Ascending aorta (tissue), 2 donors: ENCODE data around the gene ATP6V0E2. TPM values are rescaled to one million over a fixed set of nuclear protein-coding genes. Genes with fewer than 3 reads are reported as not detected.

Experiments
- DNase-seq, 2 donors: peaks; one replicate each; pipeline ENCODE4 v3.0.0-alpha.2; 2019; ENCODE audit warnings: low spot score in 2 of 2
- H3K27ac ChIP-seq, 2 donors: fragments of 200-600 bp; sonication (generic); one replicate each; pipeline ENCODE4 v1.5.1; 2016 to 2017; ENCODE audit warnings: mild to moderate bottlenecking in 1 of 2
- H3K27me3 ChIP-seq: fragments of 200-600 bp; sonication (generic); one replicate; pipeline ENCODE4 v1.5.1; 2017
- H3K36me3 ChIP-seq, 2 donors: fragments of 200-600 bp; sonication (generic); one replicate each; pipeline ENCODE4 v1.5.1; 2016
- H3K4me1 ChIP-seq, 2 donors: fragments of 200-600 bp; sonication (generic); one replicate each; pipeline ENCODE4 v1.5.1; 2016 to 2017; ENCODE audit warnings: mild to moderate bottlenecking in 1 of 2
- H3K4me3 ChIP-seq, 2 donors: fragments of 200-600 bp; sonication (generic); one replicate each; pipeline ENCODE4 v1.5.1; 2016 to 2017; ENCODE audit warnings: mild to moderate bottlenecking in 1 of 2
- H3K9me3 ChIP-seq, 2 donors: fragments of 200-600 bp; sonication (generic); one replicate each; pipeline ENCODE4 v1.5.1; 2016
- intact Hi-C: fragments of 100-400 bp; cut with DNase I; formaldehyde crosslinking; loops from one replicate; pipeline ENCODE4 v1.15.1; 2023
- total RNA-seq: library from RNA; depleted of rRNA; stranded (reverse); fragments of >200 nt; gene quantifications from one replicate; pipeline ENCODE4 v1.1.0, GENCODE V29; 2016
- TF ChIP-seq, protein P1 (sequence below), 3 experiments: fragments of 200-600 bp in 2 of 3; fragments of 450-650 bp in 1 of 3; sonication (generic) in 2 of 3; IDR thresholded peaks; one replicate each; pipeline ENCODE4 v1.5.1; 2016 to 2019; ENCODE audit warnings: antibody characterized with exemption in 3 of 3, mild to moderate bottlenecking in 1 of 3, moderate library complexity in 1 of 3

The ATP6V0E2 gene
- total RNA-seq, 1 donor from 2014 or later = 29.5 TPM

DNA sequence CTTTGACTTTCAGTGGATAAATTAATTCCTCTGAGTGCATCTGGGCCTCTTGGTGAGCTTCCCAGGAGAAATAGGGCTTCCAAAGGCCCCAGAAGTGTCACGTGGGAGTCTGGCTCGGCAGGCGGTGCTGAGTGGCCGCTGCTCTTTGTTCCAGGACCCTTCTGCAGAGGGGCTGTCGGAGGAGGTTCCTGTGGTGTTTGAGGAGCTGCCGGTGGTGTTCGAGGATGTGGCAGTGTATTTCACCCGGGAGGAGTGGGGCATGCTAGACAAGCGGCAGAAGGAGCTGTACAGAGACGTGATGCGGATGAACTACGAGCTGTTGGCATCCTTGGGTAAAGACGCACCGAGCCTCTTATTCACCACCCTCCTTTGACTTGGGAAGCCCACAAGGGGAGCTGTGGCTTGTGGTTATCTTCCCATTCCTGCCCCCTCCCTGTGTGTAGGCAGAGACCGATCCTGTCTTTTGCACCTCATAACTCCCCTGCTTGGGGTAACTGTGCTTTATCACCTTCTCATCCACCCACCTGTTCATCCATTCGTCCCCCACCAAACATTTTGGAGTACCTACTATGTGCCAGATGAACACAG is 23.7 kb upstream of the ATP6V0E2 start:
- H3K27ac ChIP-seq = no peak overlapping the region
- no peaks in the 10 kb centered on the region for H3K27me3 ChIP-seq
- intact Hi-C loops = no loop called here
- no peak overlapping the region for H3K4me3 ChIP-seq
- DNase-seq = no peak
- TF ChIP-seq, protein P1, sequence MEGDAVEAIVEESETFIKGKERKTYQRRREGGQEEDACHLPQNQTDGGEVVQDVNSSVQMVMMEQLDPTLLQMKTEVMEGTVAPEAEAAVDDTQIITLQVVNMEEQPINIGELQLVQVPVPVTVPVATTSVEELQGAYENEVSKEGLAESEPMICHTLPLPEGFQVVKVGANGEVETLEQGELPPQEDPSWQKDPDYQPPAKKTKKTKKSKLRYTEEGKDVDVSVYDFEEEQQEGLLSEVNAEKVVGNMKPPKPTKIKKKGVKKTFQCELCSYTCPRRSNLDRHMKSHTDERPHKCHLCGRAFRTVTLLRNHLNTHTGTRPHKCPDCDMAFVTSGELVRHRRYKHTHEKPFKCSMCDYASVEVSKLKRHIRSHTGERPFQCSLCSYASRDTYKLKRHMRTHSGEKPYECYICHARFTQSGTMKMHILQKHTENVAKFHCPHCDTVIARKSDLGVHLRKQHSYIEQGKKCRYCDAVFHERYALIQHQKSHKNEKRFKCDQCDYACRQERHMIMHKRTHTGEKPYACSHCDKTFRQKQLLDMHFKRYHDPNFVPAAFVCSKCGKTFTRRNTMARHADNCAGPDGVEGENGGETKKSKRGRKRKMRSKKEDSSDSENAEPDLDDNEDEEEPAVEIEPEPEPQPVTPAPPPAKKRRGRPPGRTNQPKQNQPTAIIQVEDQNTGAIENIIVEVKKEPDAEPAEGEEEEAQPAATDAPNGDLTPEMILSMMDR (IDR thresholded peaks at IDR 0.05) = no peak
- peaks cover 31 to 59% of the 10 kb centered on the region in 2 donors for H3K36me3 ChIP-seq
- no peaks in the 10 kb centered on the region for H3K4me1 ChIP-seq
- H3K9me3 ChIP-seq = no peaks in the 10 kb centered on the region

- H3K36me3 ChIP-seq = peaks cover 31 to 55% of the 10 kb centered on the region in 2 donors
These were observed 23.1 kb upstream of the ATP6V0E2 start for GRCh38 chr7:149850716-149851115.

GRCh38 chr7:149851449-149851848 is 22.3 kb upstream of the ATP6V0E2 start:
- no peak for DNase-seq
- Histone ChIP-seq H3K27ac (no peak overlapping the region), H3K36me3 (peaks cover 24 to 53% of the 10 kb centered on the region in 2 donors), H3K27me3 (no peaks in the 10 kb centered on the region), H3K4me1 (no peaks in the 10 kb centered on the region), H3K4me3 (no peak overlapping the region), H3K9me3 (no peaks in the 10 kb centered on the region)
- intact Hi-C loops = no loop called here
- TF ChIP-seq, protein P1 (IDR thresholded peaks at IDR 0.05) = no peak

More at GRCh38 chr7:149850716-149851115, 23.1 kb upstream of the ATP6V0E2 start:
- no peak for DNase-seq
- no peak overlapping the region for H3K4me3 ChIP-seq
- intact Hi-C loops = no loop called here
- TF ChIP-seq, protein P1 (IDR thresholded peaks at IDR 0.05) = no peak
- no peak overlapping the region for H3K27ac ChIP-seq
- no peaks in the 10 kb centered on the region for H3K9me3 ChIP-seq
- no peaks in the 10 kb centered on the region for H3K27me3 ChIP-seq
- no peaks in the 10 kb centered on the region for H3K4me1 ChIP-seq

GRCh38 chr7:149853157-149853556 is 20.6 kb upstream of the ATP6V0E2 start:
- no peak for DNase-seq
- intact Hi-C loops = no loop called here
- no peak overlapping the region for H3K27ac ChIP-seq
- H3K9me3 ChIP-seq = no peaks in the 10 kb centered on the region
- H3K36me3 ChIP-seq = peaks cover 21 to 39% of the 10 kb centered on the region in 2 donors
- TF ChIP-seq, protein P1 (IDR thresholded peaks at IDR 0.05) = no peak
- no peaks in the 10 kb centered on the region for H3K4me1 ChIP-seq
- no peak overlapping the region for H3K4me3 ChIP-seq
- H3K27me3 ChIP-seq = no peaks in the 10 kb centered on the region

GRCh38 chr7:149854611-149855360 is 19.0 kb upstream of the ATP6V0E2 start:
- TF ChIP-seq, protein P1 (IDR thresholded peaks at IDR 0.05) = no peak
- Histone ChIP-seq H3K4me3 (no peak overlapping the region), H3K9me3 (no peaks in the 10 kb centered on the region), H3K27ac (no peak overlapping the region), H3K36me3 (peaks cover 21 to 35% of the 10 kb centered on the region in 2 donors), H3K27me3 (no peaks in the 10 kb centered on the region), H3K4me1 (no peaks in the 10 kb centered on the region)
- intact Hi-C loops = no loop called here
- DNase-seq = no peak
